ENCODE data around the gene EPGN.

EPGN gene, protein sequence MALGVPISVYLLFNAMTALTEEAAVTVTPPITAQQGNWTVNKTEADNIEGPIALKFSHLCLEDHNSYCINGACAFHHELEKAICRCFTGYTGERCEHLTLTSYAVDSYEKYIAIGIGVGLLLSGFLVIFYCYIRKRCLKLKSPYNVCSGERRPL

DNA sequence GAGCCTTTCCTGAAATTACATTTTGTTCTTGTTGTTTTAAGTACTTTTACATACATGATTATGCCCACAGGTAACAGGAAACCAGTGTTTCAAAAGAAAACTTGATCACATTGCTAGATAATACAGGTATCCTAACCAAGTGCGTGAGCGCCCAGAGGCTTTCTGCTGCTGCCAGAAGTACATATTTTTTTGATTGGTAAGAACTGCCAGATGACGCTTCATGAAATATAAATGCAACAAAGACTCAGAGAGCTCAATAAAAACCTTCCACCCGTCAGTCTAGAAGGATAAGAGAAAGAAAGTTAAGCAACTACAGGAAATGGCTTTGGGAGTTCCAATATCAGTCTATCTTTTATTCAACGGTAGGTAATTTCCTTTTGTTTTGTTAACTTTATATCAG, at the start of gene EPGN:
Gene EPGN (plus strand): TSS at position 256 of the 400 bp plus-strand sequence. CDS start 64 bp downstream, at position 320.
- peak in 4 of 6 experiments; percentile 4 to 73 (median 62) for DNase-seq

DNA sequence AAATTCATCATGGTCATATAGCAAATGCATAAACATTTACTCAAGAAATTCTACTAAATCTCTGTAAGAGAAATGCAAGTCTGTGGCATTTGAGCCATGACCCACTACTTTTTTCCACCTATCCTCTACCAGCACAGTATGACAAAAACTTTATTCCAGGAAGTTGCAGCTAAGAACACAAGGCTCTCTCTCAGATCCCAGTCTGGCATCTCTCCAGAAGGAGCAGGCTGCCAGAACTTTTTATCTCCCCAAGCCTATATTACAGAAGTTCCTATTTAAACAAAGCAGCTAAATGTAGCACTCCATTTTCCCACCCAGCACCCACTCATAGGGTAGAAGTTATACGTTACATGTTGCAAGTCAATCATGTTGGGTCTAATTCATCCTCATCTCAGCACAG, 49.3 kb upstream of the EPGN start:
- DNase-seq, result no peak

DNA sequence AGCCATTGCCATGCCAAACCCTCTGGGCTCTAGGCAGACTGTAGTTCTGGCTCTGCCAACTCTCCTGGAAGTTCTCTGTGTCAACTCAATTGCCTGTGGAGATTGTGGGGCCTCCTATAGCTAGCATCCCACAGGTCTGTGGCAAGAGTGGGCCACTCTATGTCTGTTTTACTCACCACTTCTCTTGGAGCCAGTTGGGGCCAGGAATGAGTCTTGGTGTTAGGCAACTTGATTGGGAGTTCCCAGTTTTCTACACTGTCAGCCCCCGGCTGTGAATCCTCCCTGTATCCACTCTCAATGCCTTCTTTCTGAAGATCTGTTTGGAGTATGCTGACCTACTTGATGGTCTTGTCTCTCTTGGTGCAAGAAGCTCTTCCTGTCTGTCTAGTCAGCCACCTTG, 48.2 kb upstream of the EPGN start:
- no peak for DNase-seq

DNA sequence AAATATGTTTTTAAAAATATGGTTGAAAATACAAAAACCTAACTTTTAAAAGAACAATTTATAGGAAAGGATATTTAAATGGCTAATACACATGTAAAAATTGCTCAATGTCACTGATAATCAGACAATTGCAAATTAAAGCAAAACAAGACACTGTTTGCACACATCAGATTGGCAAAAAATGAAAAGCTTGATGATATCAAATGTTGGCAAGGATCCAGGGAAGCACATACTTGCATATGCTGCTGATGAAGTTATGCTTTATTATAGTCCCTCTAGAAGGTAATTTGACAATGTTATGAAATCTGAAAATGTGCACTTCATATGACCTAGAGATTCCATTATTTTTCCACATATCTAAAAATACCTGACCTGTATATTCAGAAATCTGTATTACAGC, 45.7 kb upstream of the EPGN start:
- DNase-seq, result no peak

DNA sequence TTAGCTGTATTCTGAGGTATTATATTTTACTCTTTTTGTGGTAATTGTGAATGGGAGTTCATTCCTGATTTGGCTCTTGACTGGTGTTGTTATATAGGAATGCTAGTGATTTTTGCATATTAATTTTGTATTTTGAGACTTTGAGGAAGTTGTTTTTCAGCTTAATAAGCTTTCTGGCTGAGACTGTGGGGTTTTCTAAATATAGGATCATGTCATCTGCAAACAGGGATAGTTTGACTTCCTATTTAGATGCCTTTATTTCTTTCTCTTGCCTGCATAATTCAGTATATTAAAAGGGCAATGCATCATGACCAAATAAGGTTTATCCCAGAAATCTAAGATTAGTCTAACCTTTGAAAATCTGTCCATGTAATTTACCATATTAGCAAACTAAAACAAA, 44.7 kb upstream of the EPGN start:
- no peak for DNase-seq

DNA sequence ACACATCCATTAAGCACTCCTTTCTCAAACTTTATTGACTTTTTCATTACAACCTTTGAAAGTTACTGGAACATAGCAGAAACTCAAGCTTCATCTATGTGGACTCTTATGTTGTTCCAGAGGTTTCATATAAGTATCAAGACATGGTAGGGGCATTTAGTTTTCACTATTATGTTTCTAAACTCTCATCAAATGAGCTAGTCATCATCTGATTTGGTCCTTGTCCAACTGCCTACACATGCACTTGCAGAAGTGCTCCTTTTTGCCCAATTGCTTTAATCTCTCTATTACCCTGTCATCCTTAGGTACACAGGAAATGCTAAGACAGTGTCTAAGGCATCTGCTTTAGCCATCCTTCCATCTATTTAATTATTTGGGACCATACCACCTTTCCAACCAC, 42.2 kb upstream of the EPGN start:
- no peak for DNase-seq

DNA sequence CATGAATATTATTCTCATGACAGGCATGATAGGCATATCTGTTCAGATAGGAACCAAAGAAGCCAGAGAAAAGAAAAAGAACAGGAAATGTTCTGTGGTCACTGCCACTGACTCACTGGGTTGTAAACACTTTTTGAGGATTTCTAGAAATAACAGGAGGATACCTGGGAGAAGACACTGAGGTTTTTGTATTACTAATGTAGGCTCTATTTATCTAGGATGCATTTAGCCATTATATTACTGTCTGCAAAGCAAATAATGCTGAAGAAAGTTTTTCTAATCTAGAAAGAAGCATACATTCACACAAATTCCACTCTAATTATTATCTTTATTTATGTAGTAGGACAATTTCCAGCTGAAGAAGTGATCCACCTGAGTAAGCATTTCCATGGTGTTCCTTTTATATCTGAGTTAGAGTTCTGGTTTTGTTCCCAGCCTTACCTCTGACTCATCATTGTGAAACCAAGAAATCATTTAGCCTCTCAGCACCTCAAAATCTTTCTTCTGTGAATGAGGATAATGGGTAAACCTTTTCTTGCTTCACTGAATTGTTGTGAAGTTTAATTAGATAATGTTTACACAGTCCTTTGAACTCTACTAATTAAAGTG, 40.2 kb upstream of the EPGN start:
- DNase-seq, result no peak

GRCh38 chr4:74268643-74269042, 39.6 kb upstream of the EPGN start:
- no peak for DNase-seq

DNA sequence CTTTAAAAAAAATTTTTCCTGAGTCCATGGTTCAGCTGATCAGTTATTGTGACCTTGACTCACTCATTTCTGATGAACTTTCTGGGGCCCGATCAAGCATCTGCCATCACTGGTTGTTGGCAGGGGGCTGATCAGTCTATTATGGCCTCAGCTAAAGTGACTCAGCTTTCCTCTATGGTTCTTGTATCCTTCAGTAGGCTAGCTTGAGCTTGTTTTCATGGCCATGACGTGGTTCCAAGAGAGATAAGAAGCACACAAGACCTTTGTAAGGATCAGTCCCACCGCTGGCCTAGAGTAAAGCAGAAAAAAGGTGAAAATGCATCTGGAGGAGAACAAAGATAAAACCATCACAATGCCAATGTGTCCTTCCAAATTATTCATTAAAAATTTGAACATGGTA, 29.8 kb upstream of the EPGN start:
- no peak for DNase-seq

DNA sequence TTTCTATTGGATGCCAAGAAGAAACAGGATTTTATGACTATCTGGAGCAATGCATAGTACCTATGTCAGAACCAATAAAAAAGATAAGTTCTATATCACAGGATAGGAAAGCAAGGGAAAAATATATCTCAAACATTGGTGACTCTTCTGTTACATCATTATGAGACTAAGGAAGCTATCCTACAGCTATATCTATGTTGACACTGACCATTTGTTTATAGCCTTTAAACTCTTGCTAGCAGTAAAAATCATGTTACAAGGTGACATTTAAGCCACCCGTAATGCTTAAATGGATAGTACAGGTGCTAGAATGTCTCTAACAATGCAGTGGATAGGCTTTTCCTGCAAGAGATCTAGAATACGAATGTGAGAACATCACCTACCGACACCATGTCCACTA, 28.6 kb upstream of the EPGN start:
- no peak for DNase-seq

GRCh38 chr4:74282926-74283325, 25.3 kb upstream of the EPGN start:
- no peak for DNase-seq

DNA sequence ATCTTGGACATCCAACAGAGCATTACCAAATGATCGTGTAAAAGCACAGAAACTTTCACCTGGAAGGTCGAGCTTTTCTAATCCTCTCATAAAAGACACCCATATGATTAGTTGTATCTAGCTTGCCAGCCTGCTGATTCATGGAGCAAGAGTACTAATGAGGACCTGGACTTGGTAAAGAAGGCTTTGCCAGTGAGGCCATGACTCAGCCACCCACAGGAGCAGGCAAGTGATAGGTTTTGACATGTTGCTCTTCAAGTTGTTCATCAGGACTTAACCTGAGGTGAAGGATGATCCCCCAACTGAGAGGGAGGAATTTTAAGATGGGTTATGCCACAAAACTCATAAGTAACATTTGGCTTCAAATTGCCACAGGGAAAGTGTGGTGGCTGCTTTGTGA, 24.7 kb upstream of the EPGN start:
- no peak for DNase-seq

DNA sequence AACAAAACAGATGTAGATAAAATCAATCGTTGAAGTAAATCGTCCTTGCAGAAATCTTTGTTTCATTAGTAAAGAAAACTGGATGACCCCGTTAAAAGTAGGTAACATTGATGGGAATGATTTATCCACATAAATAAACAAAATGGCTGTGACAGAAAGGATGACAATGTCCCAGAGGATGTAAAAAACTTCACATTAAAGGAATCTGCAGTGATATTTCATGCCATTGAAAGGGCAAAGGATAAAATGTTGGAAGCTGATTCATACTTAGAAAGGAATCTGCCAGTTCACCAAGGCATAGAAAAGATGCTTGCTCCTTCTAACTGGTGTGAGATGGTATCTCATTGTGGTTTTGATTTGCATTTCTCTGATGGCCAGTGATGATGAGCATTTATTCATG, 24.2 kb upstream of the EPGN start:
- DNase-seq, result no peak

DNA sequence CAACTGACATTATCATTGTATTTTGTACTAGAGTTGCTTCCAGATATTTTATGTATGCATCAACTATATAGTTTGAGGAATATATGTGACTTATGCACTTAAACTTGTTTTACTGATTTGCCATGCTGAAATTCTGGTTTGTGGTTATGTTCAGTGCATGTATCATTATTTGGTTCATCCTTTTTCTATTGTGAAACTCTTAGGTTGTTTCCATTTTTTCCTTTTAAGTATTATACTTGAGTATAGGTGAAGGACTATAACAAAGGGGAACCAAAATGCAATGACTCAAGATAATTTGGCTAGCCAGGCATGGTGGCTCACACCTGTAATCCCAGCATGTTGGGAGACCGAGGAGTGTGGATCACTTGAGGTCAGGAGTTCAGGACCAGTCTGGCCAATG, 21.1 kb upstream of the EPGN start:
- DNase-seq, result no peak

DNA sequence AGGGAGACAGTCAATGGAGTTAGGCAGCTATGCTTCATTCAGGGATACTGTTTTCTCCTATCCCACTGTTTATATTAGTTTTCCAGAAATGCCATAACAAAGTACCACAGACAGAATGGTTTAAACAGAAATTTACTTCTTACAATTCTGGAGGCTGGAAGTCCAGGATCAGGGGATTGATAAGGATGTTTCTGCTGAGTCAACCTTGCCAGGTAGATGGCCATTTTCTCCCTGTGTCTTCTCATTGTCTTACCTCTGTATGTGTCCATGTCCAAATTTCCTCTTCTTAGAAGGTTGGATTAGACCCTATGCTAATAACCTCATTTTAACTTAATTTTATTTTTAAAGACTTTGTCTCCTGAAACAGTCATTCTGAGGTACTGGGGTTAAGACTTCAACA, 20.5 kb upstream of the EPGN start:
- DNase-seq, result no peak

DNA sequence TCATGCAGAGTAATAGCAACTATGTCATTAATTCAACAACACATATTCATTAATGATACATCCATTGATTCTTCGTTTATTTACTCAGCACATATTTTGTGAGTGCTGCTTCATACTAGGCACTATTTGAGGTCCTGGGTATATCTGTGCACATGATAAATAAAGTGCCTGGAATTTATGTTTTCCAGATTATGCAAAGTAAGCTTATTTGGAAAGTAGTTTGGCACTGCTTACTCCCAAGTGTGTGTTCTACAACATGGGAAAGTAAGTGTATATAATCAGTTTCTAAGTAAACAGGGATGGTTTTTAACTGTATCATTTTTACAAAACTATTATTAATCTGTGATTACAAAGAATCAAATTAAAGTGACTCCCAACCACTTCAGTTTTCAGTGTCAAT, 16.8 kb upstream of the EPGN start:
- no peak for DNase-seq

- no peak for DNase-seq
Observed at GRCh38 chr4:74292111-74292870, 16.0 kb upstream of the EPGN start.

- no peak for DNase-seq
Observed at GRCh38 chr4:74293558-74293957, 14.7 kb upstream of the EPGN start.

DNA sequence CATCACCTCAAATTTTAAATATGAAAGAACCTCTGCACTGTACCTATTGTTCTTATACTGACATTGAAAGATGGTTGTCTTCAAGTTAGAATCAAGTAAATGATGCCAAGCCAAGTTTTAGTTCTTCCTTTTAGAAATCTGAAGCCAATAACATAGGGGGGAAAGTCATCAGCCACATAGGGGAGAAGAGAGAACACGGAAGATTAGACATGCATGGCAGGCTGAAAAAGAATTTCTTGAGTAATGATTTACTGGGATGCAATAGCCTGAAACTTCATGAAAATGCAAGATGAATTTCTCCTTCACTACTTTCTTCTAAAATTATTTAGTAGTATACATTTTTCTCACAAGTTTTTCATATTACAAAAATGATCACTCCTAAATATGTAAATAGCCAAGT, 13.6 kb upstream of the EPGN start:
- no peak for DNase-seq

- no peak for DNase-seq
Observed at GRCh38 chr4:74297539-74297938, 10.7 kb upstream of the EPGN start.

DNA sequence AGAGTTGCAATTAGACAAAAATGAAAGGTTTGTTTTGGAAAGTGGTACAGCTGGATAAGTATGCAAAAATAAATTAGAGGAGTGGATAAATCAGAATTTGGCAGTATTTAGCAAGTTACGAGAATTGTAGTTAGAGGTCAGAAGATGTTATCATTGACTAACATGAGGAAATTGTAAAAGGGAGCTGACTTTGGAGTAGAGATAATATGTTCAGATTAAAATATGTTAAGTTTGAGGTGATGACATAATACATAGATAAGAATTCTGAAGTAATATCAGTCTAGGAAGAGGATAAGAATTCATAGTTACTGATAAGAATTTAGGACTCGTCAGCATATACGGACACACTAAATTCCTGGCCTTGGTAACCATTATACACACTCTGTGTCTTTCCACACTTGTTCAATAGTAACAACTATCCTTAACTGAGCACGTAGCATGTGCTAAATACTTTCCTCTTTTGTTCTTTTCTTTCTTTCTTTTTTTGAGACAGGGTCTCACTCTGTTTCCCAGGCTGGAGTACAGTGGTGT, 4.1 kb upstream of the EPGN start:
- DNase-seq, result no peak

- DNase-seq, result no peak
Observed at GRCh38 chr4:74305000-74305399, 3.3 kb upstream of the EPGN start.

GRCh38 chr4:74307170-74307569, 1.1 kb upstream of the EPGN start:
- DNase-seq, result no peak

DNA sequence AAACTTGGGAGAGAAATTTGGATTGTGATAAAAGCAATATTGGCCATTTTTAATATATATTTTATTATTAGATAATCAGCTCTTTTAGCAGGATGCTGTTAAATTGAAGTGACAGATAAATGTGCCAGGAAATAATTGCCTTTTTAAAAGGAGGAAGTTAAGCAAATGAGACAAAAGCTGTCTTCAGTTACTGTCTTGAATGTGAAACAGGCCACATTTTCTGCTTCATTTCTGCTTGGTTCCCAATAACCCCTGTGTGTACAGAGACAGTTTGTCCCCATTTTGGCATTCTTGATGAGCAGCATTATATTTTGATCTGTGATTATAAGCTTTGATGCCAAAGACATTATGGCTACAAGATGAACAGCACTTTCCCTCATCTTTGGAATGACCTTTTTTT, 953 bp downstream of the EPGN start:
- DNase-seq, result no peak

Data from stimulated activated naive CD4-positive, alpha-beta T cell (primary cell).